OCI-LY7 (cell line): ENCODE results near the gene MOGAT2. TPM values are rescaled to one million over a fixed set of nuclear protein-coding genes. Genes with fewer than 3 reads are reported as not detected.
"Not testable (repeated sequence)": the region's sequence is repeated elsewhere in the genome, so short reads cannot be mapped to it uniquely, and the experiment has no call there.

ENCODE experiments used
- BruUV-seq: library from RNA; stranded (reverse); fragments of 400-500 nt; replicated peaks from 2 replicates; lab custom pipeline; 2021; lab: Mats Ljungman, UMichigan
- CTCF ChIA-PET: fragments of 300-600 bp; sonication (Branson Sonifier 250); formaldehyde crosslinking; loops from one replicate; lab custom pipeline; 2022; ENCODE audit warnings: antibody characterized with exemption; ENCODE audit not compliant: unreplicated experiment; lab: Charles Lee
- POLR2A ChIA-PET: fragments of 300-600 bp; sonication (Branson Sonifier 250); formaldehyde crosslinking; loops from one replicate; lab custom pipeline; 2022; ENCODE audit warnings: antibody characterized with exemption; lab: Charles Lee
- DNase-seq: peaks from one replicate; pipeline ENCODE4 v3.0.0-alpha.2; 2015; ENCODE audit warnings: low spot score
- H2AFZ ChIP-seq: fragments of 200-600 bp; sonication (generic), shearing (Covaris generic); 2 replicates; pipeline ENCODE4 v1.6.1; 2014; ENCODE audit warnings: mild to moderate bottlenecking, antibody characterized with exemption, low read length, moderate library complexity
- H3K27ac ChIP-seq: fragments of 200-600 bp; sonication (generic); 2 replicates; pipeline ENCODE4 v1.5.1; 2014; ENCODE audit warnings: mixed run types, low read depth, mild to moderate bottlenecking, moderate library complexity, low read length, inconsistent platforms; ENCODE audit not compliant: poor library complexity, severe bottlenecking
- H3K36me3 ChIP-seq: fragments of 200-600 bp; sonication (generic); 2 replicates; pipeline ENCODE4 v1.6.1; 2014; ENCODE audit warnings: mild to moderate bottlenecking, antibody characterized with exemption, low read length, moderate library complexity, mixed read lengths; ENCODE audit not compliant: insufficient read depth
- H3K4me1 ChIP-seq: fragments of 200-600 bp; sonication (generic); 2 replicates; pipeline ENCODE4 v1.5.1; 2014; ENCODE audit warnings: mild to moderate bottlenecking, low read length; ENCODE audit not compliant: insufficient read depth, poor library complexity, severe bottlenecking
- H3K4me2 ChIP-seq: fragments of 200-600 bp; sonication (generic); 2 replicates; pipeline ENCODE4 v1.6.1; 2014; ENCODE audit warnings: mild to moderate bottlenecking, low read length
- H3K4me3 ChIP-seq: fragments of 200-600 bp; sonication (generic); 2 replicates; pipeline ENCODE4 v1.5.1; 2014; ENCODE audit warnings: mild to moderate bottlenecking, low read depth, low read length; ENCODE audit not compliant: poor library complexity, severe bottlenecking
- H3K79me2 ChIP-seq: fragments of 200-600 bp; sonication (generic); 2 replicates; pipeline ENCODE4 v1.6.1; 2016; ENCODE audit warnings: low read depth, mild to moderate bottlenecking, low read length, moderate library complexity, mixed read lengths; ENCODE audit not compliant: insufficient read depth
- H3K9me2 ChIP-seq: fragments of 200-600 bp; sonication (generic); 2 replicates; pipeline ENCODE4 v1.6.1; 2016; ENCODE audit warnings: mild to moderate bottlenecking, low read length, mixed read lengths; ENCODE audit not compliant: insufficient read depth
- H3K9me3 ChIP-seq: fragments of 200-600 bp; sonication (generic); 2 replicates; pipeline ENCODE4 v1.6.1; 2014; ENCODE audit warnings: mild to moderate bottlenecking, mixed run types, low read length, mixed read lengths
- H4K20me1 ChIP-seq: fragments of 200-600 bp; sonication (generic); 2 replicates; pipeline ENCODE4 v1.6.1; 2014; ENCODE audit warnings: mild to moderate bottlenecking, antibody characterized with exemption, low read length, moderate library complexity, mixed read lengths; ENCODE audit not compliant: insufficient read depth
- CTCF ChIP-seq: fragments of 200-600 bp; sonication (generic); conservative IDR thresholded peaks from 2 replicates; pipeline ENCODE4 v1.5.1; 2014; ENCODE audit warnings: mild to moderate bottlenecking, antibody characterized with exemption, low read length, moderate library complexity, mixed read lengths
- EZH2phosphoT487 ChIP-seq: fragments of 200-600 bp; sonication (generic); IDR thresholded peaks from 2 replicates; pipeline ENCODE4 v1.6.1; 2018; ENCODE audit warnings: low read depth, borderline replicate concordance, mild to moderate bottlenecking, mixed run types, antibody characterized with exemption, low read length, moderate library complexity, mixed read lengths
- intact Hi-C: fragments of 100-400 bp; cut with micrococcal nuclease; formaldehyde crosslinking; loops from one replicate; pipeline ENCODE4 v1.10.0; 2022; ENCODE audit not compliant: unreplicated experiment
- total RNA-seq, 2 experiments: library from RNA; depleted of rRNA in 1 of 2; stranded (reverse); fragments of >200 nt in 1 of 2; shearing (Covaris generic) in 1 of 2; gene quantifications; 2 replicates each; pipeline ENCODE4 v1.2.3, GENCODE V29; 2014 to 2022

Gene MOGAT2
- total RNA-seq, 2 experiments from 2014 or later = not detected

- CTCF ChIA-PET = interaction anchor here (0.6 kb wide), 1 partner anchor 144 kb away, joined by 3 read pairs; no protein-coding TSS in a partner anchor
Measured at GRCh38 chr11:75678620-75679259, 38.9 kb upstream of the MOGAT2 start.

GRCh38 chr11:75679566-75679965 lies 38.1 kb upstream of the MOGAT2 start:
- POLR2A ChIA-PET = no interaction called here
- Histone ChIP-seq H3K79me2 (no peaks in the 10 kb centered on the region), H3K4me1 (no peaks in the 10 kb centered on the region), H4K20me1 (no peaks in the 10 kb centered on the region), H3K4me3 (no peak overlapping the region), H2AFZ (no peak overlapping the region), H3K36me3 (no peaks in the 10 kb centered on the region), H3K9me3 (no peaks in the 10 kb centered on the region), H3K27ac (no peak overlapping the region), H3K4me2 (no peak overlapping the region), H3K9me2 (no peaks in the 10 kb centered on the region)
- TF ChIP-seq CTCF (no peak), EZH2phosphoT487 (no peak)
- intact Hi-C loops = no loop called here
- CTCF ChIA-PET = no interaction called here
- no peak for DNase-seq
- no TSS peak for BruUV-seq

More at GRCh38 chr11:75678620-75679259, 38.9 kb upstream of the MOGAT2 start:
- TF ChIP-seq CTCF (no peak), EZH2phosphoT487 (no peak)
- H3K4me3 ChIP-seq = no peak overlapping the region
- intact Hi-C loops = no loop called here
- no peak for DNase-seq
- no peak overlapping the region for H3K27ac ChIP-seq
- H4K20me1 ChIP-seq = no peaks in the 10 kb centered on the region
- no TSS peak for BruUV-seq
- H3K79me2 ChIP-seq = no peaks in the 10 kb centered on the region
- H3K9me2 ChIP-seq = no peaks in the 10 kb centered on the region
- no peak overlapping the region for H3K4me2 ChIP-seq
- POLR2A ChIA-PET = interaction anchor here (1.3 kb wide), 1 partner anchor 12 kb away, joined by 3 read pairs; no protein-coding TSS in a partner anchor
- no peaks in the 10 kb centered on the region for H3K4me1 ChIP-seq
- H3K36me3 ChIP-seq = no peaks in the 10 kb centered on the region
- H3K9me3 ChIP-seq = no peaks in the 10 kb centered on the region
- no peak overlapping the region for H2AFZ ChIP-seq

- CTCF ChIA-PET, H3K4me1 ChIP-seq, H3K36me3 ChIP-seq, H3K4me2 ChIP-seq, BruUV-seq, intact Hi-C loops, H3K9me2 ChIP-seq, H3K27ac ChIP-seq, H3K9me3 ChIP-seq, DNase-seq, H3K4me3 ChIP-seq, H3K79me2 ChIP-seq, H2AFZ ChIP-seq, H4K20me1 ChIP-seq: not testable (repeated sequence)
- POLR2A ChIA-PET = interaction anchor here (0.6 kb wide), 1 partner anchor 14 kb away, joined by 3 read pairs; no protein-coding TSS in a partner anchor
Measured at GRCh38 chr11:75683856-75684255, 33.8 kb upstream of the MOGAT2 start.
